Kidney (tissue), 14 donors: ENCODE data around the gene BUD23. TPM values are rescaled to one million over a fixed set of nuclear protein-coding genes. Genes with fewer than 3 reads are reported as not detected.
"Not testable (repeated sequence)": the region's sequence is repeated elsewhere in the genome, so short reads cannot be mapped to it uniquely, and the experiment has no call there.

Experiments used
- DNase-seq, 5 donors: peaks; one replicate each; pipeline ENCODE4 v3.0.0-alpha.2; 2013 to 2020
- FAIRE-seq: peaks from 2 replicates; lab custom pipeline; 2012; peaks lifted over from hg19 to GRCh38; lab: Jason Lieb, UNC
- H3K27ac ChIP-seq, 2 donors: one replicate each; pipeline ENCODE4 v1.7.0; 2013; ENCODE audit warnings: low read depth in 2 of 2, low read length in 2 of 2, inconsistent platforms in 1 of 2
- H3K27me3 ChIP-seq: one replicate; pipeline ENCODE4 v1.7.1; 2013; ENCODE audit warnings: low read length, inconsistent platforms; ENCODE audit not compliant: control insufficient read depth, insufficient read depth
- H3K36me3 ChIP-seq, 3 donors: one replicate each; pipeline versions ENCODE4 v1.7.0 to v1.7.1; 2013; ENCODE audit warnings: low read length in 3 of 3, control low read depth in 1 of 3, inconsistent platforms in 1 of 3; ENCODE audit not compliant: insufficient read depth in 3 of 3, control insufficient read depth in 2 of 3
- H3K4me1 ChIP-seq, 3 donors: one replicate each; pipeline versions ENCODE4 v1.7.0 to v1.7.1; 2013; ENCODE audit warnings: low read length in 3 of 3, inconsistent platforms in 1 of 3, low read depth in 1 of 3; ENCODE audit not compliant: control insufficient read depth in 2 of 3, insufficient read depth in 2 of 3
- H3K4me3 ChIP-seq, 3 donors: one replicate each; pipeline versions ENCODE4 v1.7.0 to v1.8.1; 2013; ENCODE audit warnings: low read length in 3 of 3, control low read depth in 1 of 3, inconsistent platforms in 1 of 3
- H3K9ac ChIP-seq, 3 donors: one replicate each; pipeline versions ENCODE4 v1.7.0 to v1.7.1; 2013; ENCODE audit warnings: low read length in 3 of 3, control low read depth in 1 of 3, inconsistent platforms in 1 of 3
- H3K9me3 ChIP-seq, 3 donors: one replicate each; pipeline versions ENCODE4 v1.7.0 to v1.7.1; 2013; ENCODE audit warnings: low read length in 3 of 3, control low read depth in 1 of 3, inconsistent platforms in 1 of 3; ENCODE audit not compliant: control insufficient read depth in 2 of 3, insufficient read depth in 1 of 3
- CTCF ChIP-seq: IDR thresholded peaks from 3 replicates; pipeline ENCODE4 v1.5.1; 2012; ENCODE audit warnings: mild to moderate bottlenecking, moderate library complexity, borderline replicate concordance; ENCODE audit not compliant: insufficient read depth; ENCODE audit errors: extremely low read depth
- intact Hi-C: fragments of 100-400 bp; cut with DNase I; formaldehyde crosslinking; loops from one replicate; pipeline ENCODE4 v1.11.1; 2022
- polyA plus RNA-seq: library from polyadenylated mRNA; stranded (reverse); fragments of 350-450 nt; fragmentation: Illumina TruSeq; extraction: RNeasy Lipid Tissue Mini Kit (QIAGEN cat#74804); gene quantifications from one replicate; pipeline ENCODE4 v1.2.3, GENCODE V29; 2014; ENCODE audit warnings: low read depth, low replicate concordance; ENCODE audit not compliant: insufficient read depth
- total RNA-seq: library from RNA; stranded (reverse); fragmentation: NEBNext Ultra II Directional; extraction: Animal tissue kit (Norgen Biotek cat#: 25700); gene quantifications from one replicate; pipeline ENCODE4 v1.2.1, GENCODE V29; 2021
- donor health status: control.
- donor health status: control.
- donor health status: control.
- donor health status: control.
- donor health status: control.
- donor health status: DM: yes; HTN: yes; CAD: no.
- donor health status: Normal renal cell carcinoma (clear cell type).

Gene BUD23
- total and polyA plus RNA-seq, 2 donors from 2014 or later = 61.0 to 92.7 TPM

GRCh38 chr7:73712773-73713172 lies 29.4 kb downstream of the BUD23 start:
- Histone ChIP-seq H3K4me3 (no peak overlapping the region), H3K4me1 (peaks cover 0 to 1% (median 0%) of the 10 kb centered on the region in 3 donors), H3K36me3 (no peaks in the 10 kb centered on the region), H3K27me3 (no peaks in the 10 kb centered on the region), H3K9ac (no peak overlapping the region), H3K9me3 (no peaks in the 10 kb centered on the region), H3K27ac (no peak overlapping the region)
- intact Hi-C loops = no loop called here
- DNase-seq (no peak), FAIRE-seq (no peak)
- no peak for TF ChIP-seq CTCF

- DNase-seq, H3K36me3 ChIP-seq, H3K9me3 ChIP-seq, H3K27me3 ChIP-seq, intact Hi-C loops, H3K4me3 ChIP-seq, H3K9ac ChIP-seq, H3K27ac ChIP-seq, FAIRE-seq, H3K4me1 ChIP-seq: not testable (repeated sequence)
Measured at GRCh38 chr7:73713319-73713718, 29.9 kb downstream of the BUD23 start.

GRCh38 chr7:73715648-73716317 lies 32.4 kb downstream of the BUD23 start:
- no peak for TF ChIP-seq CTCF
- no peaks in the 10 kb centered on the region for H3K27me3 ChIP-seq
- no peak overlapping the region for H3K9ac ChIP-seq
- DNase-seq (peak in 4 of 5 donors; percentile 78 to 83 (median 80)), FAIRE-seq (no peak)
- peaks cover 0 to 8% (median 0%) of the 10 kb centered on the region in 3 donors for H3K4me1 ChIP-seq
- intact Hi-C loops = loop anchor here (5.0 kb wide), 1 partner anchor 108 kb away; no protein-coding TSS in a partner anchor
- no peak overlapping the region for H3K27ac ChIP-seq
- no peak overlapping the region for H3K4me3 ChIP-seq
- no peaks in the 10 kb centered on the region for H3K9me3 ChIP-seq
- H3K36me3 ChIP-seq = no peaks in the 10 kb centered on the region

GRCh38 chr7:73716318-73716890 lies 33.0 kb downstream of the BUD23 start:
- no peak for TF ChIP-seq CTCF
- Histone ChIP-seq H3K4me3 (no peak overlapping the region), H3K9me3 (no peaks in the 10 kb centered on the region), H3K27ac (no peak overlapping the region), H3K4me1 (peaks cover 0 to 8% (median 0%) of the 10 kb centered on the region in 3 donors), H3K27me3 (no peaks in the 10 kb centered on the region), H3K9ac (no peak overlapping the region), H3K36me3 (no peaks in the 10 kb centered on the region)
- no peak for FAIRE-seq
- intact Hi-C loops = loop anchor here (5.0 kb wide), 1 partner anchor 109 kb away; no protein-coding TSS in a partner anchor
- DNase-seq = no peak
